ENCODE data around the gene CLTA. TPM values are rescaled to one million over a fixed set of nuclear protein-coding genes. Genes with fewer than 3 reads are reported as not detected.

CLTA gene
- total RNA-seq, 4 donors from 2014 or later = 128 to 148 (median 130) TPM

DNA sequence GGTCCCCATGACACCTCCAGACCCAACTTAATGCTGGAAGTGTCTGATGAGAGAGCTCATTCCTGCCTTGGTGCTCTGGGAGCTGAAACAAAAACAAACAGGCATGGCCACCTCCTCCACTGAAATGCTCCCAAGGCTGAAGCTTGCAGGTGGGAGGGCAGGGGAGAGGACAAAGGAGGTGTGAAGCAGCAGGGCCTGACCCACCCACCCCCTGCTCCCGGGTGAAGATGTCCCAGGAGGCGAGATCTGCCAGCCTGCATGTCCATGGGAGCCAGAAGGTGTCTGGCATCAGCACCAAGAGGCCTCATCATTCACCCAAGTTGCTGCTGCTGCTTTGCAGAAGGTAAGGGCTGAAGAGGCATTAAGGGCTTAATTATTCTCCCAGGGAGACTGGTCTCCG is 25.7 kb upstream of the CLTA start:
- TF ChIP-seq POLR2A (IDR thresholded peaks at IDR 0.05) = no peak
- TF ChIP-seq CTCF (IDR thresholded peaks at IDR 0.05) = no peak
- TF ChIP-seq EP300 (IDR thresholded peaks at IDR 0.05) = no peak
- TF ChIP-seq POLR2AphosphoS5 (IDR thresholded peaks at IDR 0.05) = no peak
- WGBS = 80% methylated on average over 3 of the region's 3 CpGs
- Histone ChIP-seq H3K27ac (no peak overlapping the region), H3K4me1 (peaks cover 41% of the 10 kb centered on the region), H3K27me3 (no peaks in the 10 kb centered on the region), H3K4me3 (no peak overlapping the region), H3K36me3 (no peaks in the 10 kb centered on the region), H3K9me3 (no peaks in the 10 kb centered on the region)
- no peak for DNase-seq (ENCODE audit: low spot score in 2 of 2)

DNA sequence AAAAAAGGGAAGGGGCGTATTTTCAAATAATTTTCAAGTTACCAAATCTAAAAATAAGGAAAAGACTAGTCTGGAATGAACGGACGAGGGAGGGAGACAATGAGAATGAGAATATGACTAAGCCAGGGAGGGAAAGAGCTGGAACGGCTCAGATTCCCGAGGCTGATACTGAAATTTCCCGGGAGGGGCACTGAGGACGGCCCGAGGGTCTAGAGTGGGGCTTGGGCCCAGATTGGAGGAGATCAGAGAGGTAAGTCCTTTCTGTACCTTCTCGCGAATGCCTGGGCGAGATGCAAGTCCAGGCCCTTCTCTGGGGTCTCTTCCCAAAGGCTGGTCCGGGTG is 24.9 kb upstream of the CLTA start:
- WGBS = 30% methylated on average over 12 of the region's 12 CpGs
- peak overlapping the region; percentile 48 for H3K4me3 ChIP-seq
- no peak for DNase-seq (ENCODE audit: low spot score in 2 of 2)
- TF ChIP-seq POLR2AphosphoS5 (IDR thresholded peaks at IDR 0.05) (no peak), POLR2A (IDR thresholded peaks at IDR 0.05) (no peak), CTCF (IDR thresholded peaks at IDR 0.05) (no peak), EP300 (IDR thresholded peaks at IDR 0.05) (no peak)
- no peaks in the 10 kb centered on the region for H3K36me3 ChIP-seq
- H3K27me3 ChIP-seq = no peaks in the 10 kb centered on the region
- peak overlapping the region; percentile 57 for H3K27ac ChIP-seq
- H3K4me1 ChIP-seq = peaks cover 37% of the 10 kb centered on the region
- no peaks in the 10 kb centered on the region for H3K9me3 ChIP-seq

- Histone ChIP-seq H3K27ac (peak overlapping the region; percentile 57), H3K9me3 (no peaks in the 10 kb centered on the region)
Observed at GRCh38 chr9:36166168-36166927, 24.4 kb upstream of the CLTA start.

DNA sequence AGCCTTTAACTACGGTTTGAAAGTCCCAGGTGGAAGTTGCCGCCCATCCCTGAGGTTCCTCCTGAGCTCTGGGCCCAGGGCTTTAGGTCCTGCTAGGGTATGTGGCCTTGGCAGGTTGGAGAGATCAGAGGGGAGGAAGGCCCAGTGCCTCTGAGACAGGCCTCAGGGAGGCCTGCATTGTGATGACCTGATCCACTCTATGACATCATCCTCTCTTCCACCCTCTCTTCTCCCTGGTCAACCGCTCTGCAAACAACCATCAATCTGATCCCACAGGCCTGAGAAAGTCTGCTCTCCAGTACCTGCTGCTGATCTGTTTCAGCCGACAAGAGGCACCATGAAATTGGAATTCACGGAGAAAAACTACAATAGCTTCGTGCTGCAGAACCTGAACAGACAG is 21.6 kb upstream of the CLTA start, which contains the start of gene CCIN:
Gene CCIN, plus strand, starts transcription at position 223 of the 400 bp plus-strand sequence. Its CDS starts 115 bp downstream, at position 338.
- Histone ChIP-seq H3K36me3 (no peaks in the 10 kb centered on the region), H3K4me1 (peaks cover 22% of the 10 kb centered on the region), H3K9me3 (no peaks in the 10 kb centered on the region), H3K27ac (no peak within 1 kb of the TSS), H3K4me3 (no peak within 1 kb of the TSS), H3K27me3 (no peaks in the 10 kb centered on the region)
- no peak for DNase-seq (ENCODE audit: low spot score in 2 of 2)
- WGBS = 87% methylated on average over 6 of the region's 6 CpGs
- TF ChIP-seq POLR2A (IDR thresholded peaks at IDR 0.05) (no peak), CTCF (IDR thresholded peaks at IDR 0.05) (no peak), EP300 (IDR thresholded peaks at IDR 0.05) (no peak), POLR2AphosphoS5 (IDR thresholded peaks at IDR 0.05) (no peak)

More at GRCh38 chr9:36166168-36166927, 24.4 kb upstream of the CLTA start:
- H3K27me3 ChIP-seq = no peaks in the 10 kb centered on the region
- peak overlapping the region; percentile 48 for H3K4me3 ChIP-seq
- TF ChIP-seq POLR2AphosphoS5 (IDR thresholded peaks at IDR 0.05) = no peak
- peak; percentile 75 to 97 for TF ChIP-seq CTCF (IDR thresholded peaks at IDR 0.05)
- no peaks in the 10 kb centered on the region for H3K36me3 ChIP-seq
- peak; percentile 89 to 90 for DNase-seq (ENCODE audit: low spot score in 2 of 2)
- WGBS = 1% methylated on average over 12 of the region's 58 CpGs
- H3K4me1 ChIP-seq = peaks cover 34% of the 10 kb centered on the region

GRCh38 chr9:36169708-36170107 is 21.0 kb upstream of the CLTA start:
- no peaks in the 10 kb centered on the region for H3K27me3 ChIP-seq
- H3K9me3 ChIP-seq = no peaks in the 10 kb centered on the region
- no peak for DNase-seq (ENCODE audit: low spot score in 2 of 2)
- no peak overlapping the region for H3K27ac ChIP-seq
- 93% methylated on average over 17 of the region's 17 CpGs for WGBS
- TF ChIP-seq CTCF (IDR thresholded peaks at IDR 0.05) (no peak), POLR2A (IDR thresholded peaks at IDR 0.05) (no peak), POLR2AphosphoS5 (IDR thresholded peaks at IDR 0.05) (no peak), EP300 (IDR thresholded peaks at IDR 0.05) (no peak)
- no peak overlapping the region for H3K4me3 ChIP-seq
- no peaks in the 10 kb centered on the region for H3K36me3 ChIP-seq
- H3K4me1 ChIP-seq = peaks cover 18% of the 10 kb centered on the region
